NCI-H526 treated with DMSO at 0.1 percent for 48 hours (cell line): ENCODE data around the gene MAFF.
A peak's percentile ranks its signal among the peaks of the same experiment; 100 is the strongest.
"Not testable (repeated sequence)": the region's sequence is repeated elsewhere in the genome, so short reads cannot be mapped to it uniquely, and the experiment has no call there.

Experiments used
- DNase-seq: peaks from one replicate; lab custom pipeline; 2025; lab: John Stamatoyannopoulos, UW

The MAFF gene

DNA sequence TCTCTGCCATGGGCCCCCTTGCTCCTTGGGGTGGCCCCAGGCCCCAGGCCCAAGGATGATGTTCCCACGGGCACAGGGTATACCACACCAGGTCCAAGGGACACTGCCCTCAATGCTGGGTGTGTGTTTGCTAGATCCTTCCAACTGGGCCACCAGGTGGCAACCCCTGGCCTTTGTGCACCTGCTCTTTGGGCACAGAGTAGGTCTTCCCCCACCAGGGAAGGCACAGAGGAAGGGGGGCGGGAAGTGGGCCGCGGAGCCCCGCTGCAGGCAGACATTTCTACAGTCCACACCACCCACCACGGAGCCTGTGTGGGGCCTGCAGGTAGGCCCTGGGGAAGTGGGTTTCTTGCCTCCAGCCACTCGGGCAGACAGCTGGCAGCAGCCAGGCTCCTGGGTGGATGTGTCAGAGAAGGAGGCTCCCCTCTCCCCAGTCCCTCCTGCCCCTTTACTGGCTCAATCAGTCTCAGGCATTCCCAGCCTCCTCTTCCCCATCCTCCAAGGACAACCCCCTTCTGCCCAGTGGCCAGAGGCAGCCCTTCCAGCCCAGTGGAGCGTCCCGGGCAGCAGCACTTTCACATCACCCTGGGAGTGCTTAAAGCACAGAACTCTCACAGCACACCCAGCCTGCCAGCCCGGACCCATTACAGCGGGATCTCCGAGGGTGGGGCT lies 21.6 kb downstream of the MAFF start:
- DNase-seq: no peak

DNA sequence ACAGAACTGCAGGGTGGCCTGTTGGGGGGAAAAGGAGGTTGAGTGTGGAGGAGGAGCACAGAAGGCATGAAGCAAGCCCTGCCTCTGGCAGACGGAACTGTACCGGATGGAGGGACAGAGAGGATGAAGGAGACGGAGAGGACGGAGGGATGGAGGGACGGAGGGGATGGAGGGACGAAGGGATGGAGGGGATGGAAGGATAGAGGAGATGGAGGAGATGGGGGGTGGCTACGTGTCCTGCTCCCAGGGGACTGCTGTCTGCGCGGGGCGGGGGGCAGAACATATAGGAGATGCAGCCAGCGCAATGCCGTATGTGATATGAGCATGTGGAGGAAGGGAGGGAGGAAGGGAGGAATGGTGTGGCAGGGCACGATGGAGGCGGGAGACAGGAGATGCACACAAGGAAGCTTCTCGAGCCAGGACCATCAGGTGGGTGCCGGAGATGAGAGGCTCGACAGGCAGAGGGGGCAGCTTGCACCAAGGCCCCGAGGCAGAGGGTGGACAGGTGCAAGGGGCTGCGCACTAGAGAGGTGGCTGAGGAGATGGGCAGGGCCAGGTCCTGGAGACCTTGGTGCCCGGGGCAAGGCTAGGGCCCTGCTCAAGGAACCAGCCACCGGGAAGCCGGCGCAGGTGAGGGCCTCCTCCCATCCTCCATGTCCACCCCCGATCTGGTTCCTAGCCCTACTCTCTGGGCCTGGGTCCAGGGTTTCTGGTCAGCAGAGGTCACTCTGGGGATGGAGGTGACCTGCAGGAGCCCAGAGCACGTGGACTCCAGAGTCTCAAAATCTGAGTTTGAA lies 25.3 kb downstream of the MAFF start:
- DNase-seq: no peak

DNA sequence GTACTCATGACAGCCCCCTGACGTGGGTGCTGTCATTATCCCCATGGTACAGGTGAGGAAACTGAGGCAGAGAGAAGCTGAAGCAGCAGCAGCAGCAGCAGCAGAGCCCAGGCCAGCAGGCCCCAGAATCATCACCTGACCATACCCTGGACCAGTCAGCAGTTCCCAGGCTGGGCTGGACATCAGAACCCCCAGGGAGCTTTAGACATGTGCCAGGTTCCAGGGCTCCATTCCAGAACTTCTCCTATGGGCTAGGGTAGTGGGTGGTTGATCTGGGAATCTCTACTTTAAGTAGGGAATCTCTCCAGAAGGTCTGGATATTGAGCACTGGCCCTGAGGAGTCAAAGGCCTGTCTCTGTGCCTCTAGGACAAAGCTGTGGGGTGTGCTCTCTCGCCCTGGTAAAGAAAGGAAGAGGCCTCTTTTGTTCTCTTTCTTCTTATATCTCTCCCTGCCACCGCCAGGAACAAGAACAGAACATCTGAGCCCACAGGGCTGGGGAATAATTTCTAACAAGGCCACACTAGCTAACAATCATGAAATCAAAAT lies 26.6 kb downstream of the MAFF start:
- no peak for DNase-seq

DNA sequence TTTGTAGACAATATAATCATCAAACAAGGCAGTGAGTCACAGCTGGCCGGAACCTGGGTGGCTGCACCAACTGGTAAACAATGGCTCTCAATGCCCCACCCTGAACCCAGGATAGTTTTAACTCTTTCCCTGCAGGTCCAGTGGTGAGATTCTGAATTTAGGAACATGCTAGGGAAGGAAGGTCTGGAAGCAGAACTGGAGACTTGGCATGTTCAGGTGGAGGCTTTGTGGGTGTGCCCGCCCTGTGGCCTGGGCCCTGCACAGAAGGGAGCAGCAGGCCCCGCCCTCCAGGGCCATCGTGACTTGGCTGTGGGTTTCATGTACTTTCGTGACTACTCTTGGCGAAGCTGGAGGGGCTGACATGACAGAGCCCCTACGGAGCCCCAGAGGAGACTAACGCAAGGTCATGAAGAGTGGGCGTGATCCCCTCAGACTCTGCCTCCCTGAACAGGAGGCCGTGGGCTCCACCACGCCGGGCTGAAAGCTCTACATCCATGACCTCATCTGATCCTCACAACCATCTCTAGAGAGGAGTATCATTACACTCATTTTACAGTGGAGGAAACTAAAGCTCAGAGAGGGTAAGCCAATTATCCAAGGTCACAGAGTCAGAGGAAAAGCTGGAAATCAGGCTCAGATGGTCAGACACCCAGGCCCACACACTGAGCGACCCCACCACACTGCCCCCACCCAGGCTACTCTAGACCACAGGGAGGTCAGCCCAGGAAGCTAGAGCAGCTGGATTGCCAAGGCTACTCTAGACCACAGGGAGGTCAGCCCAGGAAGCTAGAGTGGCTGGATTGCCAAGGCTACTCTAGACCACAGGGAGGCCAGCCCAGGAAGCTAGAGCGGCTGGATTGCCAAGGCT lies 27.3 kb downstream of the MAFF start:
- DNase-seq: no peak

DNA sequence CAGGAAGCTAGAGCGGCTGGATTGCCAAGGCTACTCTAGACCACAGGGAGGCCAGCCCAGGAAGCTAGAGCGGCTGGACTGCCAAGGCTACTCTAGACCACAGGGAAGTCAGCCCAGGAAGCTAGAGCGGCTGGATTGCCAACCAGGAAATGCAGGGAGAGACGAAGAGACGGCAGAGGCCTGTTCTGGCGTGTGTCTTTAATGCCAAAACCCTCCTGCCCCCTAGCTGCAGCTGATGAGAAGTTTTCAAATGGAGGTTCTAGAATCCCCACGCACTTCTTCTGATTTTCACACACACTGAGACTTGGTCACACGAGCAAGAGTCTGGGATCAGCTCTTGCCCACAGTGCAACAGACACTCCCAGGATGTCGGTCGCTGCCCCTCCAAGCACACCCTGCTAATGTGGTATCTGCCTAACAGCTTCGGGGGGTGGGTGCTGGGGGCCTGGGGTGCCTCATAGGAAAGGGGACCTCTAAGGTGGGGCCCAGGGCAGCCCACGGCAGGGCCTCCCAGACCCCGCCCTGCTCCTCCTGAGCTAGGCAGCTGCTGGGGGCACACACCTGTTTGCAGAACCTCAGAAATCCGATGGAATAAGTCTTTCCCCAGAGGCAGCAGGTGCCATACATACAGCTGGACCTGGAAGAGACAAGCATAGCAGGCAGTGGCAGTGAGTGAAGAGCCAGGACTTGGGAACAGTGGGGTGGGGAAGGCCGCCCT lies 28.5 kb downstream of the MAFF start:
- peak; percentile 1 for DNase-seq

DNA sequence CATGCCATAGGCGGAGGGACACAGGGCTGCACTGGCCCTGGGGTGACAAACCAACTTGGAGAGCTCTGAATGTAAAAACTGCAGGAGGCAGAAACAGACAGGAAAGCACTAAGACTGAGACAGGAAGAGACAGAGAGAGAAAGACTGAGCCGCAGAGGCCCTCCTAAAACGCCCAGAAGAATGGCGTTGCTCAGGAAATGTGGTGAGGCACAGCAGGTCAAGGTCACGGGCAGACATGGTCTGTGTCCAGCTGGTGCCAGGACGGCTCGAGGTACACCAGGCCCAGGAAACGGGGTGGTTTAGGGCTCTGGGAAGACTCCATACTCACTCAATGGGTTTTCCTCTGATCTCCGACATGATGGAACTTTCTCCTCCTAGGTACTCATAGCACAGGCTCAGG lies 29.1 kb downstream of the MAFF start:
- DNase-seq: no peak

DNA sequence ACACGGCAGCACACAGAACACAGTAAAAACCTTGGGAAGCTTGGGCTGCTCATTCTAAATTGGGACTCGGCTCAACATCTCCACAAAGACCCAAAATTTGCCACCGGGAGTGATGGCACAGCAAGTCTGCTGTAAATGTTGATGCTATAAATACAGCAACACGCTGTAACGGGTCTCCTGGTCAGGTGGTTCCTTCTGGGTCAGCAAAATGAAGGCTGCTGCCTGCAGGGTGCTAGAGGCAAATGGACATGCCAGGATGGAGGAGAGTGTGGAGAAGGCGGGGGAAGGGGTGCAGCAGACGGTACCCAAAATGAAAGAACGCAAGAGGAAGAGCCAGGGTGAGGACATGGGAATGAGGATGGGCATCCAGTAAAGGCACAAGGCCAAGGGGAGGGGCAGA lies 30.4 kb downstream of the MAFF start:
- DNase-seq: no peak

DNA sequence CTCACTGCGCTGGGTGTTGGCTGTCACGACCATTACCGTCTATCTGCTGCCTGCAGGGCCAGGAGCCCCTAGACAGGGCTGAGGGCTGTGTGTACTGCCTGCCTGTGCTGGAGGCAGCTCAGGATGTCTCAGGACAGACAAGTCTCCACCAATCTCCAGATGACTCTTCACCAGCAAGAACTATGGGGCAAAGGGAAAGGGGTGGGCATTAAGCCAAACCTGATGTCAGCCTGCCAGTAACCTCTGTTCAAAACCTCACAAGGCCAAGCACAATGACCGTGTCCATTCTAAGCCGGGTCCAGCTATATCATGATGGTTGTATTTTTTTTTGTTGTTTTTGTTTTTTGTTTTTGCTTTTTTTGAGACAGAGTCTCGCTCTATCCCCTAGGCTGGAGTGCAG lies 31.6 kb downstream of the MAFF start:
- DNase-seq: no peak

DNA sequence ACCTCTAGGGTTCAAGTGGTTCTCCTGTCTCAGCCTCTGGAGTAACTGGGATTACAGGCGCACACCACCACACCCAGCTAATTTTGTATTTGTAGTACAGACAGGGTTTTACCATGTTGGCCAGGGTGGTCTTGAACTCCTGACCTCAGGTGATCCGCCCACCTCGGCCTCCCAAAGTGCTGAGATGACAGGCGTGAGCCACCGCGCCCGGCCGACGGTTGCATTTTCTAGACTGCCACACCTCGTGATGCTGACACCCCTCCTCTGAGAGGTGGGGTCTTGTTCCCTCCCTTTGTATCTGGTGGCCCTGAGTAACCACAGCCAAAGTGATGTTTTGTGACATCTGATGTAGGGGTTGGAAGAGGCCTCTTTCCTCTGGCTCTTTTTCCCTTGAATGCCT lies 32.1 kb downstream of the MAFF start:
- DNase-seq: not testable (repeated sequence)

DNA sequence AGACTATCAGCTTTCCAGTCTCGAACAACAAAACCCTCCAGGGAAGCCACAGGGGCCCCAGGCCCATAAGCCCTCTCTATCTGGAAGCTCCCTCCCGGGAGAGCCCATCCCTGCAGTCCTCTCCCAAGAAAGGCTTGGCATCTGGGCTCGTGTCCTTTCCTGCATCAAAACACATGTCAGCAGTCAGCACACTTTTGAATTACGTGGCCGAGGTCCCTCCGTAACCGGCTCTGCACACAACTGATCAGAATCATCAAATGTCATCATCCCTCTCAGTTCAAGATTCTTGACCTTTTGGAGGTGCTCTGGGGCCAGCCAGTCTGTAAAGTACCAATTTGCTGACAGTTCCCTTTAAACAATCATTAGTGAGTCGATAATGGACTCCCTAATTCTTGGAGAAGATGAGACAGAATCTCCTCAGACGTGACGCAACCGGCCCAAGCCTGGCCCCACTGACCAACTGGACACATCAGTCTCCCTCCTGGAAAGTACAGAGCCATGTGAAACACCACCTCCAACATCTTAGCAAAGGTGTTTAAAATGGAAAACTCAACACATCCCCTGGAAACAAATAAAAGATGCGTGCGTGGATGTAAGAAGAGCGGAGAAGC lies 33.6 kb downstream of the MAFF start:
- DNase-seq: no peak

DNA sequence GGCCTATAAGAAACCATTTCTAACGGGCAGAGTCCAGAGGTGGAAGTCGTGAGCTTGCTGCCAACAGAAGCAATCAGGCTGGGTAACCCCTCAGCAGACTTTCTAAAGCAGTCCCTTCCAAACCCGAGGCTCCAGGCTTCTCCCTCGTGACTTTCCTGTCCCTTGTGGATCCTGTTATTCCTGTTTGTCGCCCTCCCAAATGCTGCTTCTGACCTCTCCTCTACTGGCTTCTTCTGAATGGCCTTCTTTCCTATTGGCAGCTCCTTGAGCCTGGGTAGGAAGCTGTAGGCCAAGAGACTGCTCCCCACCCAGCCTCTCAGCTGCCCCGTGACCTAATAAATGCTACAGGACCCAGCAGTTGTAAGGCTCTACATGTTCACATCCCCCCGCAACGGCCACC lies 35.0 kb downstream of the MAFF start:
- no peak for DNase-seq

DNA sequence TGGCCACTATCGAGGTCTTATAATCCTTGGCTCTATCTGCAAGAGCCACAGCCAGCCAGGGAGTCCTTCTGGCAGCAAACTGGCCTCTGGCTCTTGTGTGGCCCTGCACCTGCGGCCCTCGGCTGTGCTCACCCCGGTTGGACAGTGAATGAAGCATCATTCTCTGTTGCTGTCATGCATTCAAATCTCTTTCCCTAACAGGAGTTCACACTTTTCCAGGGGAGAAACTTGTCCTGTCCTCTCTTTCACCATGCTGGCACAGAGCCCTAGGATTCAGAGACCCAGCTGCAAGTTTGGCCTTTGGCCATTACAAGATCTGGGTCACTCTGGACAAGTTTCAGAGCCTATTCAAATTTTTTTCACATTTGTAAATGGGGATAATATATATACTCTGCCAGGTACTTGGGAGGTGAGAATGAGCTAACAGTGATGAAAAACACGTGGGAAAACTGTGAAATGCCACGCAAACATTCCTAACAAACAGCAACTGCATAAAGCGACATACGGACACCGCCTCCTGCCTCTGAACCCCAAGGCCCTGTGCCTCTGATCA lies 36.8 kb downstream of the MAFF start:
- DNase-seq: no peak

DNA sequence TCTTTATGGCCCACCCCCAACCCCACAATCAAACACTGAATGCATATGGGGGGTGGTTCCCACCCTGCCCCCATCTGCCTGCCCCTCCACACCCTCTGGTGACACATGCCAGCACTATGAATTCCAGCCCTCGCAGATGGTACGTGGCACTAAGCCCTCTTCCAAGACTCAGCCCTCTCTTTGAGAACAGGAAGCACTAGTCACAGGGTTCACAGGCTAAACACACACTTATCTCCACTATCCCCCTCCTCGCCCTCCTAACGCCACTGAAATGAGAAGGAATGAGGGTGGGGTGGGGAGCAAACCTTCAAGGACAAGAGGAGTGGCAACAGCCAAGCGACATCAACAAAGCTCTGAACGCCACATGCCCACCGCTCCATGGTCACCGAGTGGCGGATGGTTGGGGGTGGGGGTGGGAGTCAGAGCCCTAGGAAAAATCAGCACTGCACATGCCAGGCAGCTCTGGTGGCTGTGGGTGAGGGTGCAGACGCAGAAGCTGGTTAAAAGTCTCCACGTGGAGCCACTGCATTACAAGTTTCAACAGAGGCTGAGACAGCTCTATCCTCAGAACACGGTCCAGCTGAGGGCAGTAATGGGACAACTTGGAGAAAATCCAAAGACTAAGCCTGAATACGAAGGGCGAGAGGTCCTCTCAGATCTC lies 37.4 kb downstream of the MAFF start:
- DNase-seq: no peak

DNA sequence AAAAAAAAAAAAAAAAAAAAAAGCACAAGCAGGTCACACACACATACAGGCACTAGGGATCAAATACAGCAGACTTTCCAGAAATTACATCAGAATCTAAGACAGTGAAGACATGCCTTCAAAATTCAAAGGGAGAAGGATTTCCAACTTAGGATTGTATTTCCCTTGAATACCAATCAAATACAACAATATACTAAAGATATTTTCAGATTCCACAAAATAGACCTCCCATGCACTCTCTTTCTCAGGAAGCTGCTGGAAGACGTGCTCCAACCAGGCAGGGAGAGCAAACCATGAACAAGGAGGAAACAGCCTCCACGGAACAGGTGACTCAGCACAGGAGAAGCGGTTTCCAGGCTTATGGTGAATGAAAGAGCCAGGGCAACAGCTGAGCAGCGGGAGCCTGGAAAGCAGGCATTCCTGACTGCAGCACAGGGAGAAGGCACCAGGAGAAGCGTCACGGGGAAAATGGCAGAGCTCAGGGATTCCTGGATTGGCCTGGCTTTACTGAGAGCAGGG lies 39.0 kb downstream of the MAFF start:
- DNase-seq: no peak

DNA sequence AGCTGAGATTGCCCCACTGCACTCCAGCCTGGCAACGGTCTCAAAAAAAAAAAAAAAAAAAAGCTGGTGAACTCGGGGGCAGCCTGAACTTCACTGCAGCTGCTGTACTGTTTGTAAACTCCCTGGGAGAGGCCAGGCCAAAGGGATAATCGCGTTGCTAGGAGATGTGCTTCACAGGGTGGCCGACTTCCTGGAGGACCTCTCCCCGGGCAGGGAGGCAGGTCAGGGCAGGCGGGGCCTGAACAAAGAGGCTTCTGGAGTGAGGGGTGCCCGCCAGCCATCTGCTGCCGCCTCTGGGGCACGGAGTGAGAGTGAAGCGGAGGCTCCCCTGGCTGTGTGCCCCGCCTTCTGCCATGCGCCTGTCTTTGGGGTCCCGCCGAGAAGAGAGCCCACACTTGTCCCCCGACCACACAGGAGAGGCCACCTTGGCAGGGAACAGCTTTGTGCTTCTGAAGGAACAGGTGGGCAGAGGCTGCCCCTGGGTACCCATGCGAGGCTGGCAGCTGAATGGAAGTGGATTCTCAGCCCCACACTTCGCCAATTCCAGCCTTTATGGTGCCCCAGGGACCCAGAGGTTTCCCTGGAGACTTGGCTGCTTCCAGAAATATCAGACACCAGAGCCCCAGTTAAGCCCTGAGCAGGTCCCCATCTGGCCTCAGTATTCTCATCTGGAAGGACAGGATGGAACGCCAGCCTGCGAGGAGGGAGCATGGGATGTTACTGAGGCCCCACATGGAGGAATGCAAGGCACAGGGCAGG lies 41.4 kb downstream of the MAFF start:
- DNase-seq: peak; percentile 62

DNA sequence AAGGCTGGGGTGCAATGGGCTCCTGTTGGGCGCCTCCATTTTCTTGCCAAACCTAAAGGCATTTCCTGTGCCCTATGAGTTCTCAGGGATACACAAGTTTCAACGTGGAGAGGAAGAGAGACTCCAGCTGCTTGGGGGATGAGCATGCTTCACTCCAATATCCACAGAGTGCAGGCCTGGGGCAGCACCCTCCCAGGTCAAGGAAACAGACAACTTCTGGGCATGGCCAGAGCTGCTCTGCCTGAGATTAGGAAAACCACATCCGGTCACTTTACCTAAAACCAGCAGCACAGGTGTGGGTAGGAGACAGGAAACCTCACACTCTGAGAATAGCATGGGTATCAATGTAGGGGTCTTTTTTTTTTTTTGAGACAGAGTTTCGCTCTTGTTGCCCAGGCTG lies 42.3 kb downstream of the MAFF start:
- DNase-seq: no peak

DNA sequence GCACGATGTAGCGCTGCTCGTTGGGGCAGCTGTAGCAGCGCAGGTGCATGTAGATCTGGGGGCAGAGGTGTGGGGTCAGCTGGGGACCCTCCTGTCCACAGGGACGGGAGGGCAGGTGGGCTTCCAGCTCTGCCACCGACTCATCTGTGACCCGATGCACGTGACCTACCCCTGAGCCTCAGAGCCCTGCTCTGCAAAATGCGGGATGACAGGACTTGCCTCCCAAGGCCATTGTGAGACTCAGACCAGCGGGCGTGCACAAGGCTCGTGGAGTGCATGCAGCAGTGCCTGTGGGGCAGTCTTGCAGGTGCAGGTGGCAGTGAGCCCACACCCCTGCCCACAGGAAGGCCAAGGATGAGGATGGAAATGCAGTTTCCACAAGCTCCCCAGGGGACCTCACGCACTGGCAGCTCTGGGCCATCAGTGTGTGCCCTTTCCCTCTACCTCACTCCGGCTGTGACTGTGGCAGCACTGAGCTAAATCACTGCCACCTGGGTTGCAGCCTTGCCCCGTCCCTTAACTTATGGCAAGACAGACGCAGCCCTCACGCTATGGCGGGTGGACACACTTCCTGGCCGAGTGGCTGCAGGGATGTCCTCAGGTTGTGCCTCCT lies 44.4 kb downstream of the MAFF start:
- DNase-seq: no peak

DNA sequence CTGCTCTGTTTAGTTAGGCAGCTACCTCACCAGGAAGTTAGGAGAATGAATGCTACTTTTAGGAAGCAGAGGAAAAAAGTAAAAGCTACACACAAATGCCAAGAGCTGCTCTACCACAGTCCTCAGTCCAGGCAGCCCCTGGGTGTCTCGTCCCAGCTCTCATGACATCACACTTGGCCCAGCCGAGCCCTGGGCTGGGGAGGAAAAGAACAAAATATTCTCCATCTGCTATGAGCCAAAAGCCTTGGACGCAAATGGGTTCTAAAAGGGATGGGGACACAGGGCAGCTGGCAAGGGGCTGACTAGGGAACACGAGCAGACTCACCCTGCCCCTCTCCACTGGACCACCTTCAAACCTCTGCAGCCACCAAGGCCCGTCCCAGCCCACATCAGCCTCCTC lies 44.9 kb downstream of the MAFF start:
- DNase-seq: no peak

DNA sequence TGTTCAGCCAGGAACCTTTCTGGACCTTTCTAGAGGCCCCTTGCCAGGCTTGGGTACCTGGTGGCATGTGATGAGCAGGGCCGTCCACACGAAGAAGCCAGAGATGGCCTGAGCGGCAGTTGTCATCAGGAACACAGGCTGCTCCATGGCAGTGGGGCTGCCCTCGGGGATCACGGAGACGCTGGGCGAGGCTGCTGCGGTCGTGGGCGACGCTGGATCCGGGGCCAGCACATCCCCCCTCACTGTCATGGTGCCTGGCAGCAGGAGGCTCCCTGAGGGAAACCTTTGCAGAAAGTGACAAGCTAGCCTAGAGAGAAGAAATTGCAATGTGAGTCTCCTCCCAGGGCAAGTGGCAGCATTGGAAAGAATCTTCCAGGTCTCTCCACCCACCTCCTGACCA lies 45.9 kb downstream of the MAFF start:
- no peak for DNase-seq
